IMR-90 (cell line): Measurements from ENCODE around the gene LTC4S. TPM values are rescaled to one million over a fixed set of nuclear protein-coding genes. Genes with fewer than 3 reads are reported as not detected.

ENCODE experiments used
- ATAC-seq: fragments of 200-7000 bp; cut with Tn5 transposase; 2 replicates; pipeline ENCODE4 v1.9.1; 2020; ENCODE audit warnings: low read depth, mild to moderate bottlenecking, moderate library complexity
- BruUV-seq: library from RNA; stranded (reverse); fragments of 400-500 nt; replicated peaks from 2 replicates; lab custom pipeline; 2021; lab: Mats Ljungman, UMichigan
- CTCF ChIA-PET: fragments of 300-600 bp; formaldehyde crosslinking; extraction: SDS; loops from one replicate; lab custom pipeline; 2021; ENCODE audit warnings: antibody characterized with exemption; lab: Yijun Ruan, JAX
- POLR2A ChIA-PET: fragments of 300-600 bp; sonication (Branson Sonifier 250); formaldehyde crosslinking; loops from one replicate; lab custom pipeline; 2022; ENCODE audit warnings: antibody characterized with exemption; ENCODE audit not compliant: unreplicated experiment; lab: Charles Lee
- DNase-seq: peaks from one replicate; pipeline ENCODE4 v3.0.0; 2013
- H2AFZ ChIP-seq: replicated peaks from 2 replicates; pipeline ENCODE3; 2013; ENCODE audit warnings: low read length, mild to moderate bottlenecking; ENCODE audit not compliant: poor library complexity
- H2AK5ac ChIP-seq: 2 replicates; pipeline ENCODE4 v1.6.1; 2013; ENCODE audit warnings: low read depth, low read length, inconsistent platforms
- H2AK9ac ChIP-seq: replicated peaks from 2 replicates; pipeline ENCODE3; 2013; ENCODE audit warnings: mild to moderate bottlenecking, low read depth, low read length, moderate library complexity; ENCODE audit not compliant: poor library complexity
- H2BK120ac ChIP-seq: 2 replicates; pipeline ENCODE4 v1.6.1; 2013; ENCODE audit warnings: low read depth, low read length, inconsistent platforms
- H2BK15ac ChIP-seq: 3 replicates; pipeline ENCODE4 v1.6.1; 2013; ENCODE audit warnings: low read depth, low read length, inconsistent platforms
- H2BK20ac ChIP-seq: 2 replicates; pipeline ENCODE4 v1.6.1; 2013; ENCODE audit warnings: low read depth, mild to moderate bottlenecking, inconsistent platforms, low read length, moderate library complexity
- H2BK5ac ChIP-seq: 2 replicates; pipeline ENCODE4 v1.6.1; 2013; ENCODE audit warnings: mild to moderate bottlenecking, low read depth, low read length, inconsistent platforms; ENCODE audit not compliant: poor library complexity, severe bottlenecking
- H3K14ac ChIP-seq: replicated peaks from 2 replicates; pipeline ENCODE4 v1.6.1; 2013; ENCODE audit warnings: low read depth, low read length, inconsistent platforms
- H3K18ac ChIP-seq: 2 replicates; pipeline ENCODE4 v1.6.1; 2013; ENCODE audit warnings: low read depth, low read length, control low read depth
- H3K23ac ChIP-seq: 2 replicates; pipeline ENCODE4 v1.6.1; 2013; ENCODE audit warnings: low read depth, low read length, inconsistent platforms
- H3K27ac ChIP-seq: 2 replicates; pipeline ENCODE4 v1.5.1; 2013; ENCODE audit warnings: mild to moderate bottlenecking, control low read depth, low read length; ENCODE audit not compliant: insufficient read depth
- H3K27me3 ChIP-seq: 2 replicates; pipeline ENCODE4 v1.6.1; 2013; ENCODE audit warnings: low read length; ENCODE audit not compliant: control insufficient read depth, insufficient read depth
- H3K36me3 ChIP-seq: 2 replicates; pipeline ENCODE4 v1.6.1; 2013; ENCODE audit warnings: low read length, mixed read lengths; ENCODE audit not compliant: control insufficient read depth, insufficient read depth
- H3K4ac ChIP-seq: 2 replicates; pipeline ENCODE4 v1.6.1; 2013; ENCODE audit warnings: low read depth, low read length, inconsistent platforms
- H3K4me1 ChIP-seq: 2 replicates; pipeline ENCODE4 v1.6.1; 2013; ENCODE audit warnings: low read length, mixed read lengths; ENCODE audit not compliant: control insufficient read depth, insufficient read depth
- H3K4me2 ChIP-seq: 2 replicates; pipeline ENCODE4 v1.6.1; 2013; ENCODE audit warnings: low read depth, mild to moderate bottlenecking, control low read depth, low read length, moderate library complexity
- H3K4me3 ChIP-seq: 2 replicates; pipeline ENCODE4 v1.5.1; 2013; ENCODE audit warnings: low read depth, mild to moderate bottlenecking, control low read depth, low read length, moderate library complexity; ENCODE audit not compliant: insufficient read depth
- H3K56ac ChIP-seq: 2 replicates; pipeline ENCODE4 v1.6.1; 2013; ENCODE audit warnings: low read length, inconsistent platforms; ENCODE audit not compliant: insufficient read depth; ENCODE audit errors: extremely low read depth
- H3K79me1 ChIP-seq, 2 experiments: 2 replicates each; pipeline ENCODE4 v1.6.1; 2013; ENCODE audit warnings: low read length in 2 of 2, inconsistent platforms in 1 of 2, low read depth in 1 of 2
- H3K9ac ChIP-seq: 2 replicates; pipeline ENCODE4 v1.6.1; 2013; ENCODE audit warnings: low read depth, low read length, control low read depth
- H3K9me1 ChIP-seq: 2 replicates; pipeline ENCODE4 v1.6.1; 2013; ENCODE audit warnings: low read length, inconsistent platforms; ENCODE audit not compliant: insufficient read depth
- H3K9me3 ChIP-seq: 2 replicates; pipeline ENCODE4 v1.6.1; 2013; ENCODE audit warnings: low read length; ENCODE audit not compliant: control insufficient read depth, insufficient read depth
- H4K20me1 ChIP-seq: 2 replicates; pipeline ENCODE4 v1.6.1; 2013; ENCODE audit warnings: low read length, inconsistent platforms; ENCODE audit not compliant: insufficient read depth
- H4K5ac ChIP-seq: 2 replicates; pipeline ENCODE4 v1.6.1; 2013; ENCODE audit warnings: mild to moderate bottlenecking, low read depth, low read length, control low read depth
- H4K8ac ChIP-seq, 2 experiments: 2 replicates each; pipeline ENCODE4 v1.6.1; 2013; ENCODE audit warnings: low read depth in 2 of 2, low read length in 2 of 2, control low read depth in 1 of 2, inconsistent platforms in 1 of 2
- H4K91ac ChIP-seq: 2 replicates; pipeline ENCODE4 v1.6.1; 2013; ENCODE audit warnings: low read depth, low read length, inconsistent platforms; ENCODE audit not compliant: insufficient read depth
- POLR2A ChIP-seq: IDR thresholded peaks from 2 replicates; pipeline ENCODE4 v1.6.1; 2012; ENCODE audit warnings: mild to moderate bottlenecking, low read depth, low read length
- WGBS, 2 experiments: methylation state at CpG; one replicate each; pipeline versions ENCODE4 v1.1.5 to v1.1.7; 2013; ENCODE audit warnings: missing lambda C conversion rate in 2 of 2; ENCODE audit not compliant: insufficient read length in 1 of 2; ENCODE audit errors: extremely low coverage in 2 of 2; 5-methylcytosine and 5-hydroxymethylcytosine counted together
- dilution Hi-C: fragments of 300-500 bp; cut with HindIII; formaldehyde crosslinking; loops from one replicate; pipeline ENCODE4 v1.14.3; 2018; ENCODE audit warnings: low sequenced_read_pairs; ENCODE audit not compliant: unreplicated experiment
- in situ Hi-C: fragments of 300-500 bp; cut with MboI; formaldehyde crosslinking; loops from 3 replicates; pipeline ENCODE4 v1.14.3; 2019; ENCODE audit warnings: low sequenced_read_pairs, inconsistent platforms, mixed read lengths
- intact Hi-C: fragments of 100-400 bp; cut with micrococcal nuclease; formaldehyde crosslinking; loops from 2 replicates; pipeline ENCODE4 v1.10.0; 2022
- polyA plus RNA-seq, 3 experiments: library from polyadenylated mRNA; depleted of rRNA; stranded (reverse); fragments of >200 nt; gene quantifications; 2 replicates each; pipeline ENCODE4 v1.2.3, GENCODE V29; 2012; ENCODE audit warnings: low replicate concordance in 1 of 3
- total RNA-seq: library from RNA; depleted of rRNA; stranded (reverse); fragments of >200 nt; gene quantifications from 2 replicates; pipeline ENCODE4 v1.2.3, GENCODE V29; 2012

The LTC4S gene
- total and polyA plus RNA-seq, 2 of the 4 experiments (the other 2 are of a cell fraction), result 0.72 TPM; not detected in 1

GRCh38 chr5:179797741-179798140, 4.0 kb downstream of the LTC4S start:
- H3K4me1 ChIP-seq, result peaks cover 9% of the 10 kb centered on the region; the same call in 1 of the 2 replicates
- H3K4ac ChIP-seq, result no peak overlapping the region
- WGBS, 2 experiments, result 98% methylated on average over 14 of the region's 30 CpGs; no CpG with 5 or more reads in 1 of the 2 experiments
- intact Hi-C loops, result no loop called here
- no peak overlapping the region for H4K8ac ChIP-seq
- no peak overlapping the region for H3K18ac ChIP-seq
- no peaks in the 10 kb centered on the region for H3K9me1 ChIP-seq
- peaks cover 9 to 29% of the 10 kb centered on the region in 2 experiments for H3K79me1 ChIP-seq
- no peak overlapping the region for H3K4me2 ChIP-seq
- H3K23ac ChIP-seq, result no peak overlapping the region
- no peaks in the 10 kb centered on the region for H3K27me3 ChIP-seq
- in situ Hi-C loops, result no loop called here
- peaks cover 48% of the 10 kb centered on the region for H3K36me3 ChIP-seq
- no peak for ATAC-seq
- dilution Hi-C loops, result no loop called here
- H4K91ac ChIP-seq, result no peak overlapping the region
- H2BK20ac ChIP-seq, result no peak overlapping the region
- H3K9me3 ChIP-seq, result no peaks in the 10 kb centered on the region
- no peak overlapping the region for H2BK15ac ChIP-seq
- DNase-seq, result no peak
- H4K20me1 ChIP-seq, result peaks cover 23% of the 10 kb centered on the region
- no peak overlapping the region for H2AFZ ChIP-seq
- no peak overlapping the region for H4K5ac ChIP-seq
- H3K27ac ChIP-seq, result no peak overlapping the region
- no peak overlapping the region for H2BK5ac ChIP-seq
- H3K9ac ChIP-seq, result no peak overlapping the region
- BruUV-seq, result TSS peak; percentile 86
- no peak overlapping the region for H3K56ac ChIP-seq
- ChIA-PET CTCF (no interaction called here), POLR2A (no interaction called here)
- TF ChIP-seq POLR2A, result no peak
- no peak overlapping the region for H2BK120ac ChIP-seq
- no peak overlapping the region for H3K4me3 ChIP-seq
- no peak overlapping the region for H2AK5ac ChIP-seq
- H2AK9ac ChIP-seq, result no peak overlapping the region
- no peak overlapping the region for H3K14ac ChIP-seq
